ENCODE results near the gene OSBPL6. TPM values are rescaled to one million over a fixed set of nuclear protein-coding genes. Genes with fewer than 3 reads are reported as not detected.

Gene OSBPL6
- total and polyA plus RNA-seq, 10 of the 15 experiments (the other 5 are each of a cell fraction or from before 2014, with no cell fraction given): 0.01 to 0.08 (median 0.03) TPM; not detected in 5

DNA sequence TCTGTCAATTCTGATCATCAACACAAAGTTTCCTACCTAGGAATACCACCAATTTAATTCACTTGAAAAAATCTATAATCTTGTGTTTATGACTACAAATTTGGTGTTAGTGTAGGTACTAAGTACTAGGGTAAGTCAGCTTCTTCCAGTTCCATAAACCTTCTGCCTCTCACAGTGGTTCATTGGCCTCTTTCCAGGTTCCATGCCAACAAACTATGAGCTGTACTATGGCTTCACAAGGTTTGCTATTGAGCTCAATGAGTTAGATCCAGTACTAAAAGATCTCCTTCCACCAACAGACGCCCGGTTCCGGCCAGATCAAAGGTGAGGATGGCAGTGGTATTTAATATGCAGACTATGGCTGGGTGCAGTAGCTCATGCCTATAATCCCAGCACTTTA, 197.9 kb downstream of the OSBPL6 start (continued):
- no peak for TF ChIP-seq WRNIP1 (IDR thresholded peaks at IDR 0.05; ENCODE audit: borderline replicate concordance, low read depth, low read length)
- TF ChIP-seq ZNF274 (IDR thresholded peaks at IDR 0.05; ENCODE audit: insufficient read depth, insufficient read length): no peak
- no peak for TF ChIP-seq BHLHE40 (IDR thresholded peaks at IDR 0.05; ENCODE audit: borderline replicate concordance in 1 of 2, low read depth in 2 of 2, low read length in 1 of 2)
- no peak for TF ChIP-seq KDM1A (IDR thresholded peaks at IDR 0.05; ENCODE audit: borderline replicate concordance)
- no peak for TF ChIP-seq NFXL1 (IDR thresholded peaks at IDR 0.05; ENCODE audit: borderline replicate concordance)
- TF ChIP-seq TBL1XR1 (IDR thresholded peaks at IDR 0.05; ENCODE audit: low read depth, low read length): no peak
- TF ChIP-seq TCF12 (IDR thresholded peaks at IDR 0.05; ENCODE audit: low read depth, low read length): no peak

DNA sequence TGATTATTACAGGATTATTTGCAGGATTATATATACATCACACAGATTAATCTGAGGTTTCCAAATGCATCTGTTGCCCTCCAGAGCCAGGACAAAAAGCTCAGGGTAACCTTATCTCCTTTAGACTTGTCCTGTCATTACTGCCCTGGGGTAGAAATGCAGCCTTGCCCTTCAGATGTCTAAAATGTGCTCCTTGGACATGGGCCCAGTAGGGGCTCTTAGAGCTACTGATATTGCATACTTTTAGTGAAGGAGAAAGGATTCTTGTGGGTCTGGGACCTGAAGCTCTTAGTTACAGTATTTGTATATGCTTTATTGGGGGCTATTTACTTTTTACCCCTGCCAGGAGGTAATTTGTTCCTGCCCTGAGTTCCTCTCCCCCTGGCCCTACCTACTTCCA, 200.5 kb downstream of the OSBPL6 start:
- Histone ChIP-seq H4K20me1 (ENCODE audit: control insufficient read depth, insufficient read depth) (no peaks in the 10 kb centered on the region), H3K9ac (ENCODE audit: control insufficient read depth, insufficient read depth, low read length) (no peak overlapping the region), H3K27me3 (replicated peaks in 1 of 2; ENCODE audit: control insufficient read depth in 2 of 2, insufficient read depth in 2 of 2, low read length in 1 of 2) (no peaks in the 10 kb centered on the region), H3K4me2 (ENCODE audit: control insufficient read depth, insufficient read depth) (no peak overlapping the region), H3K79me2 (ENCODE audit: control insufficient read depth, insufficient read depth, low read length) (no peaks in the 10 kb centered on the region), H3K36me3 (ENCODE audit: control insufficient read depth in 2 of 2, insufficient read depth in 2 of 2, low read length in 1 of 2) (no peaks in the 10 kb centered on the region), H3K4me1 (ENCODE audit: control insufficient read depth, insufficient read depth, low read length) (no peaks in the 10 kb centered on the region), H2AFZ (ENCODE audit: control insufficient read depth, low read depth, low read length) (no peak overlapping the region), H3K4me3 (no peak overlapping the region), H3K27ac (ENCODE audit: control insufficient read depth, insufficient read depth) (no peak overlapping the region), H3K9me3 (replicated peaks; ENCODE audit: control insufficient read depth, insufficient read depth, low read length) (no peaks in the 10 kb centered on the region)
- ChIA-PET RAD21 (ENCODE audit: unreplicated experiment) (interaction anchor here (0.7 to 6.3 kb wide), 6 partner anchors 10 to 280 kb away, joined by 3 to 107 read pairs (median 4); no protein-coding TSS in a partner anchor), SMC1A (ENCODE audit: uncharacterized antibody, unreplicated experiment) (interaction anchor here (0.5 to 18.1 kb wide), 11 partner anchors 9 to 1053 kb away, joined by 3 to 454 read pairs (median 4); partner anchors contain the start of gene RBM45), POLR2A (interaction anchor here (0.5 to 1.9 kb wide), 6 partner anchors 8 to 56 kb away, joined by 3 to 6 read pairs (median 4); partner anchors contain the start of genes PJVK and PRKRA), CTCF (interaction anchor here (0.6 to 19.4 kb wide), 10 partner anchors 10 to 412 kb away, joined by 3 to 702 read pairs (median 4); partner anchors contain the start of genes PJVK and PRKRA)
- in situ Hi-C loops (cut with MboI) (no loop called here), intact Hi-C loops (cut with micrococcal nuclease; ENCODE audit: unreplicated experiment) (loop anchor here (5.0 kb wide), 1 partner anchor 283 kb away; the partner anchor contains the start of gene RBM45)
- FAIRE-seq: no peak
- DNase-seq (ENCODE audit: low read depth, low spot score): no peak
- no peak for ATAC-seq
- BruUV-seq (replicated peaks): no TSS peak
- TF ChIP-seq, protein P1, sequence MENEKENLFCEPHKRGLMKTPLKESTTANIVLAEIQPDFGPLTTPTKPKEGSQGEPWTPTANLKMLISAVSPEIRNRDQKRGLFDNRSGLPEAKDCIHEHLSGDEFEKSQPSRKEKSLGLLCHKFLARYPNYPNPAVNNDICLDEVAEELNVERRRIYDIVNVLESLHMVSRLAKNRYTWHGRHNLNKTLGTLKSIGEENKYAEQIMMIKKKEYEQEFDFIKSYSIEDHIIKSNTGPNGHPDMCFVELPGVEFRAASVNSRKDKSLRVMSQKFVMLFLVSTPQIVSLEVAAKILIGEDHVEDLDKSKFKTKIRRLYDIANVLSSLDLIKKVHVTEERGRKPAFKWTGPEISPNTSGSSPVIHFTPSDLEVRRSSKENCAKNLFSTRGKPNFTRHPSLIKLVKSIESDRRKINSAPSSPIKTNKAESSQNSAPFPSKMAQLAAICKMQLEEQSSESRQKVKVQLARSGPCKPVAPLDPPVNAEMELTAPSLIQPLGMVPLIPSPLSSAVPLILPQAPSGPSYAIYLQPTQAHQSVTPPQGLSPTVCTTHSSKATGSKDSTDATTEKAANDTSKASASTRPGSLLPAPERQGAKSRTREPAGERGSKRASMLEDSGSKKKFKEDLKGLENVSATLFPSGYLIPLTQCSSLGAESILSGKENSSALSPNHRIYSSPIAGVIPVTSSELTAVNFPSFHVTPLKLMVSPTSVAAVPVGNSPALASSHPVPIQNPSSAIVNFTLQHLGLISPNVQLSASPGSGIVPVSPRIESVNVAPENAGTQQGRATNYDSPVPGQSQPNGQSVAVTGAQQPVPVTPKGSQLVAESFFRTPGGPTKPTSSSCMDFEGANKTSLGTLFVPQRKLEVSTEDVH (IDR thresholded peaks at IDR 0.05; ENCODE audit: low read depth, partially characterized antibody): no peak
- TF ChIP-seq ZNF622 (IDR thresholded peaks at IDR 0.05): no peak
- TF ChIP-seq HDAC6 (IDR thresholded peaks at IDR 0.05; ENCODE audit: unreplicated experiment): no peak
- TF ChIP-seq SRF (IDR thresholded peaks at IDR 0.05; ENCODE audit: low read depth in 2 of 2, low read length in 2 of 2): no peak
- TF ChIP-seq, protein P2, sequence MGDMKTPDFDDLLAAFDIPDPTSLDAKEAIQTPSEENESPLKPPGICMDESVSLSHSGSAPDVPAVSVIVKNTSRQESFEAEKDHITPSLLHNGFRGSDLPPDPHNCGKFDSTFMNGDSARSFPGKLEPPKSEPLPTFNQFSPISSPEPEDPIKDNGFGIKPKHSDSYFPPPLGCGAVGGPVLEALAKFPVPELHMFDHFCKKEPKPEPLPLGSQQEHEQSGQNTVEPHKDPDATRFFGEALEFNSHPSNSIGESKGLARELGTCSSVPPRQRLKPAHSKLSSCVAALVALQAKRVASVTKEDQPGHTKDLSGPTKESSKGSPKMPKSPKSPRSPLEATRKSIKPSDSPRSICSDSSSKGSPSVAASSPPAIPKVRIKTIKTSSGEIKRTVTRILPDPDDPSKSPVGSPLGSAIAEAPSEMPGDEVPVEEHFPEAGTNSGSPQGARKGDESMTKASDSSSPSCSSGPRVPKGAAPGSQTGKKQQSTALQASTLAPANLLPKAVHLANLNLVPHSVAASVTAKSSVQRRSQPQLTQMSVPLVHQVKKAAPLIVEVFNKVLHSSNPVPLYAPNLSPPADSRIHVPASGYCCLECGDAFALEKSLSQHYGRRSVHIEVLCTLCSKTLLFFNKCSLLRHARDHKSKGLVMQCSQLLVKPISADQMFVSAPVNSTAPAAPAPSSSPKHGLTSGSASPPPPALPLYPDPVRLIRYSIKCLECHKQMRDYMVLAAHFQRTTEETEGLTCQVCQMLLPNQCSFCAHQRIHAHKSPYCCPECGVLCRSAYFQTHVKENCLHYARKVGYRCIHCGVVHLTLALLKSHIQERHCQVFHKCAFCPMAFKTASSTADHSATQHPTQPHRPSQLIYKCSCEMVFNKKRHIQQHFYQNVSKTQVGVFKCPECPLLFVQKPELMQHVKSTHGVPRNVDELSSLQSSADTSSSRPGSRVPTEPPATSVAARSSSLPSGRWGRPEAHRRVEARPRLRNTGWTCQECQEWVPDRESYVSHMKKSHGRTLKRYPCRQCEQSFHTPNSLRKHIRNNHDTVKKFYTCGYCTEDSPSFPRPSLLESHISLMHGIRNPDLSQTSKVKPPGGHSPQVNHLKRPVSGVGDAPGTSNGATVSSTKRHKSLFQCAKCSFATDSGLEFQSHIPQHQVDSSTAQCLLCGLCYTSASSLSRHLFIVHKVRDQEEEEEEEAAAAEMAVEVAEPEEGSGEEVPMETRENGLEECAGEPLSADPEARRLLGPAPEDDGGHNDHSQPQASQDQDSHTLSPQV (IDR thresholded peaks at IDR 0.05): no peak
- TF ChIP-seq CHD4 (IDR thresholded peaks at IDR 0.05): no peak
- no peak for TF ChIP-seq RB1 (IDR thresholded peaks at IDR 0.05; ENCODE audit: borderline replicate concordance)
- TF ChIP-seq, protein P3, sequence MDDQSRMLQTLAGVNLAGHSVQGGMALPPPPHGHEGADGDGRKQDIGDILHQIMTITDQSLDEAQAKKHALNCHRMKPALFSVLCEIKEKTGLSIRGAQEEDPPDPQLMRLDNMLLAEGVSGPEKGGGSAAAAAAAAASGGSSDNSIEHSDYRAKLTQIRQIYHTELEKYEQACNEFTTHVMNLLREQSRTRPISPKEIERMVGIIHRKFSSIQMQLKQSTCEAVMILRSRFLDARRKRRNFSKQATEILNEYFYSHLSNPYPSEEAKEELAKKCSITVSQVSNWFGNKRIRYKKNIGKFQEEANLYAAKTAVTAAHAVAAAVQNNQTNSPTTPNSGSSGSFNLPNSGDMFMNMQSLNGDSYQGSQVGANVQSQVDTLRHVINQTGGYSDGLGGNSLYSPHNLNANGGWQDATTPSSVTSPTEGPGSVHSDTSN (IDR thresholded peaks at IDR 0.05; ENCODE audit: insufficient replicate concordance, low read depth, low read length): no peak
